Endodermal cell (in vitro differentiated cells): ENCODE measurements around the gene ATP2A2. TPM values are rescaled to one million over a fixed set of nuclear protein-coding genes. Genes with fewer than 3 reads are reported as not detected.

ENCODE experiments used
- DNase-seq: peaks from one replicate; pipeline ENCODE4 v3.0.0-alpha.2; 2017
- H3K27ac ChIP-seq: 2 replicates; pipeline ENCODE4 v1.5.1; 2013; ENCODE audit warnings: mild to moderate bottlenecking, low read depth, low read length, moderate library complexity
- H3K27me3 ChIP-seq: 2 replicates; pipeline ENCODE4 v1.6.1; 2013; ENCODE audit warnings: mild to moderate bottlenecking, low read length, moderate library complexity; ENCODE audit not compliant: insufficient read depth, control insufficient read depth, poor library complexity, severe bottlenecking
- H3K36me3 ChIP-seq: 2 replicates; pipeline ENCODE4 v1.7.0; 2013; ENCODE audit warnings: mild to moderate bottlenecking, low read length, moderate library complexity; ENCODE audit not compliant: control insufficient read depth, insufficient read depth
- H3K4me1 ChIP-seq: one replicate; pipeline ENCODE4 v1.7.0; 2013; ENCODE audit warnings: low read length; ENCODE audit not compliant: control insufficient read depth, insufficient read depth
- H3K4me3 ChIP-seq: 2 replicates; pipeline ENCODE4 v1.5.1; 2013; ENCODE audit warnings: mild to moderate bottlenecking, low read length, moderate library complexity
- H3K9ac ChIP-seq: 2 replicates; pipeline ENCODE4 v1.6.1; 2013; ENCODE audit warnings: mild to moderate bottlenecking, low read length, moderate library complexity; ENCODE audit not compliant: poor library complexity, severe bottlenecking; ENCODE audit errors: extremely low read depth
- H3K9me3 ChIP-seq: 2 replicates; pipeline ENCODE4 v1.6.1; 2013; ENCODE audit warnings: mild to moderate bottlenecking, low read length, moderate library complexity; ENCODE audit not compliant: control insufficient read depth
- H3K27ac Mint-ChIP-seq: 2 replicates; pipeline ENCODE4 v1.8.0; 2020; ENCODE audit warnings: mixed read lengths
- H3K27me3 Mint-ChIP-seq: 2 replicates; pipeline ENCODE4 v1.8.0; 2021; ENCODE audit warnings: mild to moderate bottlenecking, mixed read lengths; ENCODE audit not compliant: insufficient read depth
- H3K36me3 Mint-ChIP-seq: 2 replicates; pipeline ENCODE4 v1.8.0; 2020; ENCODE audit warnings: low read depth, mixed read lengths
- H3K4me1 Mint-ChIP-seq: 2 replicates; pipeline ENCODE4 v1.8.0; 2020; ENCODE audit warnings: mixed read lengths
- H3K4me3 Mint-ChIP-seq: 2 replicates; pipeline ENCODE4 v1.8.0; 2020; ENCODE audit warnings: mild to moderate bottlenecking, moderate library complexity, mixed read lengths
- H3K9me3 Mint-ChIP-seq: 2 replicates; pipeline ENCODE4 v1.8.0; 2020; ENCODE audit warnings: mild to moderate bottlenecking, mixed read lengths
- CTCF ChIP-seq: fragments of 200-600 bp; sonication (generic); conservative IDR thresholded peaks from 2 replicates; pipeline ENCODE4 v1.5.0; 2021; ENCODE audit warnings: antibody characterized with exemption, mild to moderate bottlenecking
- WGBS, 2 experiments: methylation state at CpG; one replicate each; pipeline versions ENCODE4 v1.1.5 to v1.1.7; 2013; ENCODE audit warnings: missing lambda C conversion rate in 2 of 2, mixed read lengths in 1 of 2; ENCODE audit not compliant: insufficient coverage in 1 of 2, insufficient read length in 1 of 2; 5-methylcytosine and 5-hydroxymethylcytosine counted together
- total RNA-seq, 2 donors: library from RNA; stranded (reverse); fragmentation: NEBNext Ultra II Directional in 1 of 2; extraction: Animal tissue kit (Norgen Biotek cat#: 25700) in 1 of 2; gene quantifications; 2 replicates in 1 of 2; 3 replicates in 1 of 2; pipeline ENCODE4 v1.2.1, GENCODE V29; 2021

ATP2A2 gene
- total RNA-seq, 2 donors from 2014 or later: 151 to 235 TPM

GRCh38 chr12:110352401-110352800, 71.4 kb downstream of the ATP2A2 start:
- Histone ChIP-seq H3K27ac (no peak overlapping the region), H3K27me3 (no peaks in the 10 kb centered on the region), H3K36me3 (peaks cover 42% of the 10 kb centered on the region), H3K4me1 (no peaks in the 10 kb centered on the region), H3K9me3 (no peaks in the 10 kb centered on the region), H3K9ac (no peak overlapping the region), H3K4me3 (no peak overlapping the region)
- no peak for TF ChIP-seq CTCF
- Mint-ChIP-seq H3K4me1 (no peaks in the 10 kb centered on the region), H3K27me3 (no peaks in the 10 kb centered on the region), H3K27ac (no peak overlapping the region), H3K4me3 (no peak overlapping the region), H3K36me3 (peaks cover 42% of the 10 kb centered on the region), H3K9me3 (no peaks in the 10 kb centered on the region)
- no peak for DNase-seq
- WGBS, 2 experiments: 96 to 100% methylated on average over 2 to 3 of the region's 3 CpGs

GRCh38 chr12:110353211-110353965, 72.3 kb downstream of the ATP2A2 start:
- Histone ChIP-seq H3K27me3 (no peaks in the 10 kb centered on the region), H3K4me3 (no peak overlapping the region), H3K9me3 (no peaks in the 10 kb centered on the region), H3K4me1 (no peaks in the 10 kb centered on the region), H3K27ac (no peak overlapping the region), H3K9ac (no peak overlapping the region), H3K36me3 (peaks cover 32% of the 10 kb centered on the region)
- TF ChIP-seq CTCF: no peak
- DNase-seq: no peak
- Mint-ChIP-seq H3K9me3 (no peaks in the 10 kb centered on the region), H3K27ac (no peak overlapping the region), H3K4me3 (no peak overlapping the region), H3K27me3 (no peaks in the 10 kb centered on the region), H3K4me1 (no peaks in the 10 kb centered on the region), H3K36me3 (peaks cover 32% of the 10 kb centered on the region)
- WGBS, 2 experiments: 95 to 97% methylated on average over 12 to 13 of the region's 13 CpGs

- Mint-ChIP-seq H3K4me3 (no peak overlapping the region), H3K4me1 (no peaks in the 10 kb centered on the region), H3K9me3 (no peaks in the 10 kb centered on the region), H3K27ac (no peak overlapping the region), H3K27me3 (no peaks in the 10 kb centered on the region), H3K36me3 (peaks cover 23% of the 10 kb centered on the region)
- Histone ChIP-seq H3K9ac (no peak overlapping the region), H3K9me3 (no peaks in the 10 kb centered on the region), H3K27ac (no peak overlapping the region), H3K27me3 (no peaks in the 10 kb centered on the region), H3K36me3 (peaks cover 23% of the 10 kb centered on the region), H3K4me3 (no peak overlapping the region), H3K4me1 (no peaks in the 10 kb centered on the region)
- no peak for DNase-seq
- 93 to 98% methylated on average over 4 to 7 of the region's 7 CpGs for WGBS, 2 experiments
- TF ChIP-seq CTCF: no peak
Measured at GRCh38 chr12:110354172-110354780, 73.2 kb downstream of the ATP2A2 start.
